A673 (cell line): ENCODE data around the gene POLD2.

Experiments
- CTCF ChIP-seq: fragments of 300-800, 200-600 bp; sonication (generic); conservative IDR thresholded peaks from 2 replicates; pipeline ENCODE4 v1.5.1; 2017; ENCODE audit warnings: low read depth, mild to moderate bottlenecking, antibody characterized with exemption, low read length, moderate library complexity, mixed read lengths
- EZH2 ChIP-seq: fragments of 200-600 bp; sonication (generic); IDR thresholded peaks from 2 replicates; pipeline ENCODE4 v1.6.1; 2017; ENCODE audit warnings: borderline replicate concordance, low read depth, mild to moderate bottlenecking, mixed read lengths, antibody characterized with exemption, low read length; ENCODE audit not compliant: poor library complexity, severe bottlenecking

- TF ChIP-seq CTCF, result no peak
- no peak for TF ChIP-seq EZH2
These were observed 22.7 kb downstream of the POLD2 start for GRCh38 chr7:44100458-44101302.
